Measurements from ENCODE around the gene USP17L15. TPM values are rescaled to one million over a fixed set of nuclear protein-coding genes. Genes with fewer than 3 reads are reported as not detected.

The USP17L15 gene, protein sequence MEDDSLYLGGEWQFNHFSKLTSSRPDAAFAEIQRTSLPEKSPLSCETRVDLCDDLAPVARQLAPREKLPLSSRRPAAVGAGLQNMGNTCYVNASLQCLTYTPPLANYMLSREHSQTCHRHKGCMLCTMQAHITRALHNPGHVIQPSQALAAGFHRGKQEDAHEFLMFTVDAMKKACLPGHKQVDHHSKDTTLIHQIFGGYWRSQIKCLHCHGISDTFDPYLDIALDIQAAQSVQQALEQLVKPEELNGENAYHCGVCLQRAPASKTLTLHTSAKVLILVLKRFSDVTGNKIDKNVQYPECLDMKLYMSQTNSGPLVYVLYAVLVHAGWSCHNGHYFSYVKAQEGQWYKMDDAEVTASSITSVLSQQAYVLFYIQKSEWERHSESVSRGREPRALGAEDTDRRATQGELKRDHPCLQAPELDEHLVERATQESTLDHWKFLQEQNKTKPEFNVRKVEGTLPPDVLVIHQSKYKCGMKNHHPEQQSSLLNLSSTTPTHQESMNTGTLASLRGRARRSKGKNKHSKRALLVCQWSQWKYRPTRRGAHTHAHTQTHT
- total RNA-seq (2022; extraction: Qiagen RNA extraction): not detected in 5 replicates

DNA sequence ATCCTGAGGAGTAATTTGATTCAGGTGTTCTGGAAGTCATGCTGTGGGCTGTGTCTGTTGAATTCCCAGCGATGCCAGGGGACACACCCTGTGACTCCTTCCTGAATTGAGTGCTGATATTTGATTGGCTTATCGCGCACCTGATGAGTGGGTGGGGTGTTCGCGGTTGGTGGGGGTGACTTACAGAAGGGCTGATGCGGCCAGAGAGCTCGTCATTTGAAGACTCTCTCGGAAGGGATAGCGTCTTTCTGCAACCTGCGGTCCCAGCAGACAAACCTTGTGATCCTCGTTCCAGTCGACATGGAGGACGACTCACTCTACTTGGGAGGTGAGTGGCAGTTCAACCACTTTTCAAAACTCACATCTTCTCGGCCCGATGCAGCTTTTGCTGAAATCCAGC, at the start of gene USP17L15:
Gene USP17L15, plus strand, starts transcription at position 301 of the 400 bp plus-strand sequence. Its CDS starts 0 bp downstream, at position 301.

DNA sequence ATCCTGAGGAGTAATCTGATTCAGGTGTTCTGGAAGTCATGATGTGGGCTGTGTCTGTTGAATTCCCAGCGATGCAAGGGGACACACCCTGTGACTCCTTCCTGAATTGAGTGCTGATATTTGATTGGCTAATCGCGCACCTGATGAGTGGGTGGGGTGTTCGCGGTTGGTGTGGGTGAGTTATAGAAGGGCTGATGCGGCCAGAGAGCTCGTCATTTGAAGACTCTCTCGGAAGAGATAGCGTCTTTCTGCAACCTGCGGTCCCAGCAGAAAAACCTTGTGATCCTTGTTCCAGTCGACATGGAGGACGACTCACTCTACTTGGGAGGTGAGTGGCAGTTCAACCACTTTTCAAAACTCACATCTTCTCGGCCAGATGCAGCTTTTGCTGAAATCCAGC, 23.8 kb upstream of the USP17L15 start, which contains the start of gene USP17L10:
Gene USP17L10, plus strand, starts transcription at position 301 of the 400 bp plus-strand sequence. Its CDS starts 0 bp downstream, at position 301.

DNA sequence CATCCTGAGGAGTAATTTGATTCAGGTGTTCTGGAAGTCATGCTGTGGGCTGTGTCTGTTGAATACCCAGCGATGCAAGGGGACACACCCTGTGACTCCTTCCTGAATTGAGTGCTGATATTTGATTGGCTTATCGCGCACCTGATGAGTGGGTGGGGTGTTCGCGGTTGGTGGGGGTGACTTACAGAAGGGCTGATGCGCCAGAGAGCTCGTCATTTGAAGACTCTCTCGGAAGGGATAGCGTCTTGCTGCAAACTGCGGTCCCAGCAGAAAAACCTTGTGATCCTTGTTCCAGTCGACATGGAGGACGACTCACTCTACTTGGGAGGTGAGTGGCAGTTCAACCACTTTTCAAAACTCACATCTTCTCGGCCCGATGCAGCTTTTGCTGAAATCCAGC, 19.1 kb upstream of the USP17L15 start, which contains the start of gene USP17L11:
Gene USP17L11, plus strand, starts transcription at position 301 of the 400 bp plus-strand sequence. Its CDS starts 0 bp downstream, at position 301.

DNA sequence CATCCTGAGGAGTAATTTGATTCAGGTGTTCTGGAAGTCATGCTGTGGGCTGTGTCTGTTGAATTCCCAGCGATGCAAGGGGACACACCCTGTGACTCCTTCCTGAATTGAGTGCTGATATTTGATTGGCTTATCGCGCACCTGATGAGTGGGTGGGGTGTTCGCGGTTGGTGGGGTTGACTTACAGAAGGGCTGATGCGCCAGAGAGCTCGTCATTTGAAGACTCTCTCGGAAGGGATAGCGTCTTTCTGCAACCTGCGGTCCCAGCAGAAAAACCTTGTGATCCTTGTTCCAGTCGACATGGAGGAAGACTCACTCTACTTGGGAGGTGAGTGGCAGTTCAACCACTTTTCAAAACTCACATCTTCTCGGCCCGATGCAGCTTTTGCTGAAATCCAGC, 14.3 kb upstream of the USP17L15 start, which contains the start of gene USP17L12:
Gene USP17L12, plus strand, starts transcription at position 301 of the 400 bp plus-strand sequence. Its CDS starts 0 bp downstream, at position 301.

DNA sequence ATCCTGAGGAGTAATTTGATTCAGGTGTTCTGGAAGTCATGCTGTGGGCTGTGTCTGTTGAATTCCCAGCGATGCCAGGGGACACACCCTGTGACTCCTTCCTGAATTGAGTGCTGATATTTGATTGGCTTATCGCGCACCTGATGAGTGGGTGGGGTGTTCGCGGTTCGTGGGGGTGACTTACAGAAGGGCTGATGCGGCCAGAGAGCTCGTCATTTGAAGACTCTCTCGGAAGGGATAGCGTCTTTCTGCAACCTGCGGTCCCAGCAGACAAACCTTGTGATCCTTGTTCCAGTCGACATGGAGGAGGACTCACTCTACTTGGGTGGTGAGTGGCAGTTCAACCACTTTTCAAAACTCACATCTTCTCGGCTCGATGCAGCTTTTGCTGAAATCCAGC, 9.6 kb upstream of the USP17L15 start, which contains the start of gene USP17L13:
Gene USP17L13, plus strand, starts transcription at position 301 of the 400 bp plus-strand sequence. Its CDS starts 0 bp downstream, at position 301.

DNA sequence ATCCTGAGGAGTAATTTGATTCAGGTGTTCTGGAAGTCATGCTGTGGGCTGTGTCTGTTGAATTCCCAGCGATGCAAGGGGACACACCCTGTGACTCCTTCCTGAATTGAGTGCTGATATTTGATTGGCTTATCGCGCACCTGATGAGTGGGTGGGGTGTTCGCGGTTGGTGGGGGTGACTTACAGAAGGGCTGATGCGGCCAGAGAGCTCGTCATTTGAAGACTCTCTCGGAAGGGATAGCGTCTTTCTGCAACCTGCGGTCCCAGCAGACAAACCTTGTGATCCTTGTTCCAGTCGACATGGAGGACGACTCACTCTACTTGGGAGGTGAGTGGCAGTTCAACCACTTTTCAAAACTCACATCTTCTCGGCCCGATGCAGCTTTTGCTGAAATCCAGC, 9.4 kb downstream of the USP17L15 start, which contains the start of gene USP17L17:
Gene USP17L17, plus strand, starts transcription at position 301 of the 400 bp plus-strand sequence. Its CDS starts 0 bp downstream, at position 301.

DNA sequence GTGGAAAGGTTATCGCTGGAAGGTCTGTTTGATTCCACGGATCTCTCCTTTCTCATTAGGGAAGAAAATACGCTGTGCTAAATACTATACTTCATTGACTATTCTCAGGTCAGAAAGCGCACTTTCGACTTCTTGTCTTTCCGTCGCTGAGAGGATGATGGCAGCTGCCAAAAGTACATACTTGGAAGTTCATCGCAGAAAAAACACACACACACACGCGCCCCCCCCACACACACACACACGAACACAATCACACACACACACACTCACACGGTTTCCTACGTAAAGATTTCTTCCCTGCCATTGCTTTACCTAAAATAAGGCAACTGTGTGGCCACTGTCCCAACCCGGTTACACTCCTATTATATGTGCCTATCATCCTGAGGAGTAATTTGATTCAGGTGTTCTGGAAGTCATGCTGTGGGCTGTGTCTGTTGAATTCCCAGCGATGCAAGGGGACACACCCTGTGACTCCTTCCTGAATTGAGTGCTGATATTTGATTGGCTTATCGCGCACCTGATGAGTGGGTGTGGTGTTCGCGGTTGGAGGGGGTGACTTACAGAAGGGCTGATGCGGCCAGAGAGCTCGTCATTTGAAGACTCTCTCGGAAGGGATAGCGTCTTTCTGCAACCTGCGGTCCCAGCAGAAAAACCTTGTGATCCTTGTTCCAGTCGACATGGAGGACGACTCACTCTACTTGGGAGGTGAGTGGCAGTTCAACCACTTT, 13.9 kb downstream of the USP17L15 start, which contains the start of gene USP17L18:
Gene USP17L18, plus strand, starts transcription at position 678 of the 728 bp plus-strand sequence. Its CDS starts 0 bp downstream, at position 678.

DNA sequence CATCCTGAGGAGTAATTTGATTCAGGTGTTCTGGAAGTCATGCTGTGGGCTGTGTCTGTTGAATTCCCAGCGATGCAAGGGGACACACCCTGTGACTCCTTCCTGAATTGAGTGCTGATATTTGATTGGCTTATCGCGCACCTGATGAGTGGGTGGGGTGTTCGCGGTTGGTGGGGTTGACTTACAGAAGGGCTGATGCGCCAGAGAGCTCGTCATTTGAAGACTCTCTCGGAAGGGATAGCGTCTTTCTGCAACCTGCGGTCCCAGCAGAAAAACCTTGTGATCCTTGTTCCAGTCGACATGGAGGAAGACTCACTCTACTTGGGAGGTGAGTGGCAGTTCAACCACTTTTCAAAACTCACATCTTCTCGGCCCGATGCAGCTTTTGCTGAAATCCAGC, 18.9 kb downstream of the USP17L15 start, which contains the start of gene USP17L19:
Gene USP17L19, plus strand, starts transcription at position 301 of the 400 bp plus-strand sequence. Its CDS starts 0 bp downstream, at position 301.

DNA sequence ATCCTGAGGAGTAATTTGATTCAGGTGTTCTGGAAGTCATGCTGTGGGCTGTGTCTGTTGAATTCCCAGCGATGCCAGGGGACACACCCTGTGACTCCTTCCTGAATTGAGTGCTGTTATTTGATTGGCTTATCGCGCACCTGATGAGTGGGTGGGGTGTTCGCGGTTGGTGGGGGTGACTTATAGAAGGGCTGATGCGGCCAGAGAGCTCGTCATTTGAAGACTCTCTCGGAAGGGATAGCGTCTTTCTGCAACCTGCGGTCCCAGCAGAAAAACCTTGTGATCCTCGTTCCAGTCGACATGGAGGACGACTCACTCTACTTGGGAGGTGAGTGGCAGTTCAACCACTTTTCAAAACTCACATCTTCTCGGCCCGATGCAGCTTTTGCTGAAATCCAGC, 23.6 kb downstream of the USP17L15 start, which contains the start of gene USP17L20:
Gene USP17L20, plus strand, starts transcription at position 301 of the 400 bp plus-strand sequence. Its CDS starts 0 bp downstream, at position 301.

DNA sequence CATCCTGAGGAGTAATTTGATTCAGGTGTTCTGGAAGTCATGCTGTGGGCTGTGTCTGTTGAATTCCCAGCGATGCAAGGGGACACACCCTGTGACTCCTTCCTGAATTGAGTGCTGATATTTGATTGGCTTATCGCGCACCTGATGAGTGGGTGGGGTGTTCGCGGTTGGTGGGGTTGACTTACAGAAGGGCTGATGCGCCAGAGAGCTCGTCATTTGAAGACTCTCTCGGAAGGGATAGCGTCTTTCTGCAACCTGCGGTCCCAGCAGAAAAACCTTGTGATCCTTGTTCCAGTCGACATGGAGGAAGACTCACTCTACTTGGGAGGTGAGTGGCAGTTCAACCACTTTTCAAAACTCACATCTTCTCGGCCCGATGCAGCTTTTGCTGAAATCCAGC, 28.4 kb downstream of the USP17L15 start, which contains the start of gene USP17L21:
Gene USP17L21, plus strand, starts transcription at position 301 of the 400 bp plus-strand sequence. Its CDS starts 0 bp downstream, at position 301.

DNA sequence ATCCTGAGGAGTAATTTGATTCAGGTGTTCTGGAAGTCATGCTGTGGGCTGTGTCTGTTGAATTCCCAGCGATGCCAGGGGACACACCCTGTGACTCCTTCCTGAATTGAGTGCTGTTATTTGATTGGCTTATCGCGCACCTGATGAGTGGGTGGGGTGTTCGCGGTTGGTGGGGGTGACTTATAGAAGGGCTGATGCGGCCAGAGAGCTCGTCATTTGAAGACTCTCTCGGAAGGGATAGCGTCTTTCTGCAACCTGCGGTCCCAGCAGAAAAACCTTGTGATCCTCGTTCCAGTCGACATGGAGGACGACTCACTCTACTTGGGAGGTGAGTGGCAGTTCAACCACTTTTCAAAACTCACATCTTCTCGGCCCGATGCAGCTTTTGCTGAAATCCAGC, 33.1 kb downstream of the USP17L15 start, which contains the start of gene USP17L22:
Gene USP17L22, plus strand, starts transcription at position 301 of the 400 bp plus-strand sequence. Its CDS starts 0 bp downstream, at position 301.

Other genes with a start within 250 kb of the USP17L15 start
- not detected in 5 replicates for gene FAM90A26, start 64.0 kb upstream of the USP17L15 start, total RNA-seq (2022; extraction: Qiagen RNA extraction)
- not detected in 5 replicates for gene USP17L10, start 23.7 kb upstream of the USP17L15 start, total RNA-seq (2022; extraction: Qiagen RNA extraction)
- gene USP17L11, start 19.0 kb upstream of the USP17L15 start, total RNA-seq (2022; extraction: Qiagen RNA extraction): not detected in 5 replicates
- not detected in 5 replicates for gene USP17L12, start 14.2 kb upstream of the USP17L15 start, total RNA-seq (2022; extraction: Qiagen RNA extraction)
- not detected in 5 replicates for gene USP17L13, start 9.5 kb upstream of the USP17L15 start, total RNA-seq (2022; extraction: Qiagen RNA extraction)
- not detected in 5 replicates for gene USP17L17, start 9.5 kb downstream of the USP17L15 start, total RNA-seq (2022; extraction: Qiagen RNA extraction)
- gene USP17L18, start 14.2 kb downstream of the USP17L15 start, total RNA-seq (2022; extraction: Qiagen RNA extraction): not detected in 5 replicates
- gene USP17L19, start 19.0 kb downstream of the USP17L15 start, total RNA-seq (2022; extraction: Qiagen RNA extraction): not detected in 5 replicates
- not detected in 5 replicates for gene USP17L20, start 23.7 kb downstream of the USP17L15 start, total RNA-seq (2022; extraction: Qiagen RNA extraction)
- gene USP17L21, start 28.5 kb downstream of the USP17L15 start, total RNA-seq (2022; extraction: Qiagen RNA extraction): not detected in 5 replicates
- gene USP17L22, start 33.2 kb downstream of the USP17L15 start, total RNA-seq (2022; extraction: Qiagen RNA extraction): not detected in 5 replicates
- not detected in 5 replicates for gene USP17L24, start 90.8 kb downstream of the USP17L15 start, total RNA-seq (2022; extraction: Qiagen RNA extraction)
- not detected in 5 replicates for gene USP17L25, start 95.5 kb downstream of the USP17L15 start, total RNA-seq (2022; extraction: Qiagen RNA extraction)
- not detected in 5 replicates for gene USP17L26, start 100.3 kb downstream of the USP17L15 start, total RNA-seq (2022; extraction: Qiagen RNA extraction)
- not detected in 5 replicates for gene USP17L5, start 105.0 kb downstream of the USP17L15 start, total RNA-seq (2022; extraction: Qiagen RNA extraction)
- gene USP17L27, start 109.8 kb downstream of the USP17L15 start, total RNA-seq (2022; extraction: Qiagen RNA extraction): not detected in 5 replicates
- gene USP17L28, start 114.5 kb downstream of the USP17L15 start, total RNA-seq (2022; extraction: Qiagen RNA extraction): not detected in 5 replicates
- gene USP17L29, start 119.3 kb downstream of the USP17L15 start, total RNA-seq (2022; extraction: Qiagen RNA extraction): not detected in 5 replicates
- gene USP17L30, start 128.7 kb downstream of the USP17L15 start, total RNA-seq (2022; extraction: Qiagen RNA extraction): not detected in 5 replicates
- not detected in 5 replicates for gene DEFB131A, start 210.0 kb downstream of the USP17L15 start, total RNA-seq (2022; extraction: Qiagen RNA extraction)